ENCODE data around the gene MRPS16.
A peak's percentile ranks its signal among the peaks of the same experiment; 100 is the strongest.
"Not testable (repeated sequence)": the region's sequence is repeated elsewhere in the genome, so short reads cannot be mapped to it uniquely, and the experiment has no call there.

Gene MRPS16
- total RNA-seq: 31.2 to 43.2 reads per million in 2 donors

- DNase-seq: peak; percentile 77 to 97 (median 90)
Observed at GRCh38 chr10:73252445-73253224, at the start of gene MRPS16. TSS of gene MRPS16 (minus strand) at chr10:73252644. CDS start at chr10:73252482, 162 bp downstream.

- DNase-seq: peak in 2 of 5 experiments; percentile 0 to 85
Observed at GRCh38 chr10:73296946-73297345, 44.5 kb upstream of the MRPS16 start.

- DNase-seq: no peak
Observed at GRCh38 chr10:73293461-73293860, 41.0 kb upstream of the MRPS16 start.

- no peak for DNase-seq
Observed at GRCh38 chr10:73289958-73290357, 37.5 kb upstream of the MRPS16 start.

GRCh38 chr10:73287441-73287840 is 35.0 kb upstream of the MRPS16 start:
- no peak for DNase-seq

- no peak for DNase-seq
Observed at GRCh38 chr10:73281097-73281496, 28.7 kb upstream of the MRPS16 start.

- no peak for DNase-seq
Observed at GRCh38 chr10:73264423-73264822, 12.0 kb upstream of the MRPS16 start.

GRCh38 chr10:73263693-73264347 is 11.4 kb upstream of the MRPS16 start:
- DNase-seq: peak in 1 of 5 experiments; percentile 37

GRCh38 chr10:73262880-73263555 is 10.6 kb upstream of the MRPS16 start:
- no peak for DNase-seq

- no peak for DNase-seq
Observed at GRCh38 chr10:73262105-73262730, 9.8 kb upstream of the MRPS16 start.

- DNase-seq: no peak
Observed at GRCh38 chr10:73261362-73261995, 9.0 kb upstream of the MRPS16 start.

GRCh38 chr10:73258612-73259011 is 6.2 kb upstream of the MRPS16 start:
- not testable (repeated sequence) for DNase-seq

GRCh38 chr10:73253225-73253555 is 746 bp upstream of the MRPS16 start:
- peak in 1 of 5 experiments; percentile 39 for DNase-seq

- DNase-seq: peak in 1 of 5 experiments; percentile 47
Observed at GRCh38 chr10:73251683-73252444, 580 bp downstream of the MRPS16 start.

- DNase-seq: no peak
Observed at GRCh38 chr10:73248259-73248724, 4.2 kb downstream of the MRPS16 start.

GRCh38 chr10:73247509-73248258 is 4.8 kb downstream of the MRPS16 start:
- peak in 1 of 5 experiments; percentile 23 for DNase-seq

- DNase-seq: peak; percentile 91 to 97 (median 94)
Observed at GRCh38 chr10:73246646-73247508, 5.6 kb downstream of the MRPS16 start, which contains the start of gene DNAJC9. TSS of gene DNAJC9 (minus strand) at chr10:73247255. CDS start at chr10:73247189, 66 bp downstream.

GRCh38 chr10:73246322-73246645 is 6.2 kb downstream of the MRPS16 start:
- DNase-seq: peak in 1 of 5 experiments; percentile 13

- peak in 1 of 5 experiments; percentile 38 for DNase-seq
Observed at GRCh38 chr10:73244866-73245477, 7.5 kb downstream of the MRPS16 start.
